HL-60/S4 treated with phorbol 12-myristate 13-acetate at 8.2 ng/mL for 4 days and 3 days (cell line): ENCODE results near the gene FLCN.

Experiments
- in situ Hi-C: fragments of 300-500 bp; cut with MboI; formaldehyde crosslinking; loops from 2 replicates; pipeline ENCODE4 v1.15.0; 2022; ENCODE audit warnings: low sequenced_read_pairs

FLCN gene

GRCh38 chr17:17170346-17170985, 66.5 kb downstream of the FLCN start:
- in situ Hi-C loops = no loop called here

DNA sequence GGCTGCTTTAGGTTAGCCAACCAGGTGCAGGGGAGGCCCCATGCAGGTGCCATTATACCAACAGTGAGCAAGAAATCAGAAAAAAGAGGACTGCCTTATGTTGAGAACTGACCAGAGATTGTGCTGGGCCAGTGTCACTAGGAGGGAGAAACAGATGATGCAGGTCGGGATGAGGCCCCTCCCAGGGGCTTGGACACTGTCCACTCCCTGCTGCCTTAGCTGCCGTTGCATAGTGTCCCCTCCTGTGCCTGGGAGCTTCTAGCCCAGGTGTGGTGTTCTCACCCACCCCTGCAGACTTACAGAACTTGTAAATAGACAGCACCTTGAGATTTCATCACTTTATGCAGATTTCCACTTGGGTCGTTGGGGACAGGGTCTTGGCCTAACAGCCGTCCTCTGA, 67.6 kb downstream of the FLCN start:
- in situ Hi-C loops = no loop called here

DNA sequence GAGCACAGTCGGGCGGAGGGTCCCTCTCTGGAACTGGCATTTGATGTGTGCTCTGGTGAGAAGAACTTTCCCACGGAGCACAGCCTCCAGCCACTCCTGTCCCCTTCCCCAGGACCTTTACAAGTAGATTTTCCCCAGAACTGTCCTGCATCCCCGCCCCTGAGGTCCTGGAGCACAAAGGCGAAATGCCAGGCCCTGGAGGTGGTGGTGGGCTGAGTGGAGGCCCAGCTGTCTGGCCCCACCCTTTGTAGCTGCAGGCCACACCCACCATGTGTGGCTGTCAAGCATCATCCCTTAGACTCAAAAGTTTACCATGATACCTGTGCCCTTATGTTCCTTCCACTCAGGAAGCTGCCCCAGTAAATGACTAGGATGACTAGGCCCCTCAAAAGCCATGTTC, 68.6 kb downstream of the FLCN start:
- in situ Hi-C loops = no loop called here

DNA sequence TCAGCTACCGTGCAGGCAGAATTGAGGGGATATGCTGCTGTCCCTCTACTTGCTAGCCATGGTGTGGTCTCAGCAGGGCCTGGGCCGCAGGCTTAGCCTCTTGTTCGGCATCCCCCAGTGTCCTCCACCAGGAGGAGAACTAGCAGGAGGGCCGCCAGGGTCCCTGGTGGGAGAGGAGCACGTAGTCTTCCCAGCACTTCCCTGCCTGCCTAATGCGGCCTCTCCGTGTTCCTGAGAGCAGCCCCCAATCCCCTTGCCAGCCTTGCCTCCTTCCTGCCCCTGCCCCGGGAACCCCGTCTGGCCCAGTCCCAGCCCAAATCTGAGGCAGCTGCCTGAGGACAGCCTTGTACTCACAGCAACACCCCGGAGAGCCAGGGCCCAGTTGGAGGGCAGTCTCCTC, 69.0 kb downstream of the FLCN start:
- in situ Hi-C loops = no loop called here

DNA sequence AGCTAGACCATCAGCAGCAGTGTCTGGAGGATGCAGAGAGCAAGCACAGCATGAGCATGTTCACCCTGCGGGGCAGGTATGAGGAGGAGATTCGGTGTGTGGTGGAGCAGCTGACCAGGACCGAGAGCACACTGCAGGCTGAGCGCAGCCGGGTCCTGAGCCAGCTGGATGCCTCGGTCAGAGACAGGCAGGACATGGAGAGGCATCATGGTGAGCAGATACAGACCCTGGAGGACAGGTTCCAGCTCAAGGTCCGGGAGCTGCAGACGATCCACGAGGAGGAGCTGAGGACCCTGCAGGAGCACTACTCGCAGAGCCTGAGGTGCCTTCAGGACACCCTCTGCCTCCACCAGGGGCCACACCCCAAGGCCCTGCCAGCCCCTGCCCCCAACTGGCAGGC, 69.6 kb downstream of the FLCN start:
- in situ Hi-C loops = no loop called here

- in situ Hi-C loops = no loop called here
Observed at GRCh38 chr17:17166446-17166845, 70.5 kb downstream of the FLCN start.

- in situ Hi-C loops = no loop called here
Observed at GRCh38 chr17:17165666-17166308, 71.2 kb downstream of the FLCN start.

DNA sequence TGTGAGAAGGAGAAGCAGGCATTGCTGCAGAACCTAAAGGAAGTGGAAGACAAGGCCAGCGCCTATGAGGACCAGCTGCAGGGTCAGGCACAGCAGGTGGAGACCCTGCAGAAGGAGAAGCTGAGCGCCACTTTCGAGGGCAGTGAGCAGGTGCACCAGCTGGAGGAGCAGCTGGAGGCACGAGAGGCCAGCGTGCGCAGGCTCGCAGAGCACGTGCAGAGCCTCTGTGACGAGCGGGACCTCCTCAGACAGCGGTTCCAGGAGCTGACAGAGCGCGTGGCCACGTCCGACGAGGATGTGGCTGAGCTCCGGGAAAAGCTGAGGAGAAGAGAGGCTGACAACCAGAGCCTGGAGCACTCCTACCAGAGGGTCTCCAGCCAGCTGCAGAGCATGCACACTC, 72.3 kb downstream of the FLCN start:
- in situ Hi-C loops = no loop called here

DNA sequence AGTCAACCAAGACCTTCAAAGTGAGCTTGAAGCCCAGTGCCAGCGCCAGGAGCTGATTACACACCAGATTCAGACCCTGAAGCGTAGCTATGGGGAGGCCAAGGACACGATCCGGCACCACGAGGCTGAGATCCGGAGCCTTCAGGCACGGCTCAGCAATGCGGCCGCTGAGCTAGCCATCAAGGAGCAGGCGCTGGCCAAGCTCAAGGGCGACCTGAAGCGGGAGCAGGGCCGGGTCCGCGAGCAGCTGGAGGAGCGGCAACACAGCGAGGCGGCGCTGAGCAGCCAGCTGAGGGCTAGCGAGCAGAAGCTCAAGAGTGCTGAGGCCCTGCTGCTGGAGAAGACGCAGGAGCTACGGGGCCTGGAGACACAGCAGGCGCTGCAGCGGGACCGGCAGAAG, 72.8 kb downstream of the FLCN start:
- in situ Hi-C loops = no loop called here
